ENCODE data around the gene MSH3. TPM values are rescaled to one million over a fixed set of nuclear protein-coding genes. Genes with fewer than 3 reads are reported as not detected.

Gene MSH3
- total RNA-seq, 2 experiments from 2014 or later = 23.2 to 23.6 TPM

- intact Hi-C loops (cut with micrococcal nuclease) = no loop called here
- Mint-ChIP-seq H3K9me3 (no peaks in the 10 kb centered on the region), H3K27me3 (no peaks in the 10 kb centered on the region), H3K36me3 (peaks cover 59% of the 10 kb centered on the region), H3K4me1 (ENCODE audit: low read depth) (peaks cover 16% of the 10 kb centered on the region), H3K27ac (no peak overlapping the region), H3K4me3 (no peak overlapping the region)
- ChIA-PET POLR2A (no interaction called here), CTCF (no interaction called here)
- no peak for DNase-seq
These were observed 7.7 kb downstream of the MSH3 start for GRCh38 chr5:80662108-80662507.

DNA sequence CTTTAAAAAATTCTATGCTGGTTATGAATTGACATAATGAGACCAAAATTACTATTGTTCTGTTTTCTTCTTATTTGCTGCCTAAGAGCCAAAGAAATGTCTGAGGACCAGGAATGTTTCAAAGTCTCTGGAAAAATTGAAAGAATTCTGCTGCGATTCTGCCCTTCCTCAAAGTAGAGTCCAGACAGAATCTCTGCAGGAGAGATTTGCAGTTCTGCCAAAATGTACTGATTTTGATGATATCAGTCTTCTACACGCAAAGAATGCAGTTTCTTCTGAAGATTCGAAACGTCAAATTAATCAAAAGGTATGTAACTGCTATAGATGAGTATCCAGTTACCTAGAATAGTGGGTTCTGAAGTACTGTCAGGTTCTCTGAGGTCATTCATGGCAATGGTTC is 10.6 kb downstream of the MSH3 start:
- POLR2A ChIA-PET = no interaction called here
- no peak for DNase-seq
- Mint-ChIP-seq H3K4me3 (no peak overlapping the region), H3K9me3 (no peaks in the 10 kb centered on the region), H3K4me1 (ENCODE audit: low read depth) (peaks cover 14% of the 10 kb centered on the region), H3K27me3 (no peaks in the 10 kb centered on the region), H3K27ac (no peak overlapping the region), H3K36me3 (peaks cover 38% of the 10 kb centered on the region)
- CTCF ChIA-PET = no interaction called here
- intact Hi-C loops (cut with micrococcal nuclease) = no loop called here

DNA sequence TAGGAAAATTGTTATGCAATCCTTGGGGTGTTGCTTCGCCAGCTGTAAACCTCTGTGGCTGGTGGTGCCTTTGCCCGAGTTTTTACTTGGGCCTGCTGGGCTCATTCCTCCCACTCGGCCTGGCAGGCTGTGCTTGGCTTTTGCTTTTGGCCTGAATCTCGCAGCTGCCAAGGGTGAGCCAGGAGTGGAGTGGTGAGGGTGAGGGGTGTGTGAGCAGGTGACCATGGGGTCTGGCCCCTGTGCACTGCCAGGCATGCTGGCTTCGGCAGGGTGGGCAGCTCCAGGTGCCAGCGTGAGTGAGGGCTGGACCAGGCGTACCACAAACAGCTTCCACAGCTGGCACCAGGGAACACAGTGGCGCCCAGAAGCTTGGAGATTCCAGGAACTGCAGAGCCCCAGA is 12.9 kb downstream of the MSH3 start:
- H3K4me1 Mint-ChIP-seq (ENCODE audit: low read depth) = peaks cover 14% of the 10 kb centered on the region
- H3K4me3 Mint-ChIP-seq = no peak overlapping the region
- POLR2A ChIA-PET = no interaction called here
- H3K27ac Mint-ChIP-seq = no peak overlapping the region
- peaks cover 29% of the 10 kb centered on the region for H3K36me3 Mint-ChIP-seq
- H3K9me3 Mint-ChIP-seq = no peaks in the 10 kb centered on the region
- CTCF ChIA-PET = no interaction called here
- no peaks in the 10 kb centered on the region for H3K27me3 Mint-ChIP-seq
- intact Hi-C loops (cut with micrococcal nuclease) = no loop called here
- DNase-seq = no peak

DNA sequence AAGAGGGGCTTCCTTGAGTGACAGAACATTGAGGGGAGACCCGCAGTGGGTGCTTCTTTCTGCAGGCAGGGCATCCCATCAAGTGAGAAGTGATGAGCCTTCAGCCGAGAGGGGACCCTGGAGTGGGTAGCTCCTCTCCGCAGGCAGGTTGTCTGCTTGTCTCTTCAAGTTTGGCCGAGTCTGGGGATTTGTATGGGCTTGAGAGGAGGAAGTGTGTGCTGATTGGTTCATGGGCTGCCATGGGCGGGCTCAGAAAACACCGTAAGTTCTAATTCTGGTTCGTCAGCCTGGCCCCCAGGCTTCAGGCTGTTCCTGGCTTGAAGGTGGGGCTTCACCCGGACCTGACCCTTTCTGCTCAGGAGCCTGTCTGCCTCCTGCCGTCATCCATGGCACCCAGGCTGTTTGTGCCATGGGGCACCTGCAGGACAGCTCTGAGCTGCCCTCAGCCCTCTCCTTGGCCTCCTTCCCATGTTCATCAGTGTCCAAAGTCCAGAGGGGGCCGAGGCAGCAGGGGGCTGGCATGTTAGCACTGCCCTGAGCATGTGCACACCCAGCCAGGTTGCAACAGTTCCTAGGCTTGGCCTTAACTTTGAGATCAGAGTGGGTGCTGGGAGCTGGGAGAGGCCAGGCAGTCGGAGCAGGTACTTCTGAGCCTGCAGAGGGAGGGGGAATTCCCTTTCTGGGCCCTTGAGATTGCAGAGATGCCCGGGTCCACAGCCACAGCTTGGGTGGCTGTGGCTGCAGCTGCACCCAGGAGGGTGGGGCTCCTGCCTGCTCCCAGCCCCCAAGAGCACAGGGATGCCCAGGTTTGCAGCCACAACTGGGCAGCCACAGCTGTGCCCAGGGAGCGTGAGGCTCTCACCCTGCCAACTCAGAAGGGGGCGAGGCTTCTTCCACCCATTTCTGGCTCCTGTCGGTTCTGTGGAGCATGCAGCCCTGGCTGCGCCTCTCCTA is 13.8 kb downstream of the MSH3 start:
- H3K4me3 Mint-ChIP-seq = no peak overlapping the region
- ChIA-PET POLR2A (no interaction called here), CTCF (interaction anchor here (1.2 to 2.4 kb wide), 3 partner anchors 13 to 187 kb away, joined by 3 to 12 read pairs (median 6); partner anchors contain the start of genes DHFR and MSH3)
- DNase-seq = no peak
- peaks cover 28% of the 10 kb centered on the region for H3K36me3 Mint-ChIP-seq
- no peaks in the 10 kb centered on the region for H3K9me3 Mint-ChIP-seq
- peaks cover 12% of the 10 kb centered on the region for H3K4me1 Mint-ChIP-seq (ENCODE audit: low read depth)
- no peaks in the 10 kb centered on the region for H3K27me3 Mint-ChIP-seq
- H3K27ac Mint-ChIP-seq = no peak overlapping the region
- intact Hi-C loops (cut with micrococcal nuclease) = no loop called here

- Mint-ChIP-seq H3K27ac (no peak overlapping the region), H3K36me3 (peaks cover 28% of the 10 kb centered on the region), H3K27me3 (no peaks in the 10 kb centered on the region), H3K4me3 (no peak overlapping the region), H3K9me3 (no peaks in the 10 kb centered on the region), H3K4me1 (ENCODE audit: low read depth) (no peaks in the 10 kb centered on the region)
- ChIA-PET POLR2A (no interaction called here), CTCF (interaction anchor here (0.7 to 2.8 kb wide), 20 partner anchors 9 to 844 kb away, joined by 3 to 17 read pairs (median 4); partner anchors contain the start of genes DHFR, FAM151B and MSH3)
- intact Hi-C loops (cut with micrococcal nuclease) = loop anchor here (1.0 to 10.0 kb wide), 4 partner anchors 17 to 577 kb away; no protein-coding TSS in a partner anchor
- DNase-seq = peak; percentile 78
These were observed 17.8 kb downstream of the MSH3 start for GRCh38 chr5:80672140-80672736.

- CTCF ChIA-PET = no interaction called here
- H3K4me3 Mint-ChIP-seq = no peak overlapping the region
- H3K9me3 Mint-ChIP-seq = no peaks in the 10 kb centered on the region
- POLR2A ChIA-PET = no interaction called here
- DNase-seq = no peak
- intact Hi-C loops (cut with micrococcal nuclease) = loop anchor here (10.0 kb wide), 1 partner anchor 582 kb away; no protein-coding TSS in a partner anchor
- no peaks in the 10 kb centered on the region for H3K4me1 Mint-ChIP-seq (ENCODE audit: low read depth)
- H3K27me3 Mint-ChIP-seq = no peaks in the 10 kb centered on the region
- no peak overlapping the region for H3K27ac Mint-ChIP-seq
- peaks cover 27% of the 10 kb centered on the region for H3K36me3 Mint-ChIP-seq
These were observed 22.3 kb downstream of the MSH3 start for GRCh38 chr5:80676706-80677105.

GRCh38 chr5:80686757-80687156 is 32.3 kb downstream of the MSH3 start:
- no peaks in the 10 kb centered on the region for H3K9me3 Mint-ChIP-seq
- POLR2A ChIA-PET = no interaction called here
- intact Hi-C loops (cut with micrococcal nuclease) = loop anchor here (2.0 kb wide), 3 partner anchors 422 to 508 kb away; no protein-coding TSS in a partner anchor
- H3K27ac Mint-ChIP-seq = no peak overlapping the region
- CTCF ChIA-PET = interaction anchor here (0.6 to 9.7 kb wide), 5 partner anchors 423 to 661 kb away, joined by 4 to 77 read pairs (median 7); no protein-coding TSS in a partner anchor
- H3K4me1 Mint-ChIP-seq (ENCODE audit: low read depth) = peaks cover 17% of the 10 kb centered on the region
- H3K4me3 Mint-ChIP-seq = no peak overlapping the region
- peaks cover 24% of the 10 kb centered on the region for H3K36me3 Mint-ChIP-seq
- H3K27me3 Mint-ChIP-seq = no peaks in the 10 kb centered on the region
- DNase-seq = no peak

- Mint-ChIP-seq H3K27me3 (no peaks in the 10 kb centered on the region), H3K4me3 (no peak overlapping the region), H3K27ac (no peak overlapping the region), H3K9me3 (no peaks in the 10 kb centered on the region), H3K4me1 (ENCODE audit: low read depth) (peaks cover 17% of the 10 kb centered on the region), H3K36me3 (peaks cover 11% of the 10 kb centered on the region)
- POLR2A ChIA-PET = no interaction called here
- no peak for DNase-seq
- CTCF ChIA-PET = interaction anchor here (0.8 to 9.7 kb wide), 6 partner anchors 17 to 507 kb away, joined by 3 to 77 read pairs (median 4); no protein-coding TSS in a partner anchor
- intact Hi-C loops (cut with micrococcal nuclease) = loop anchor here (2.0 kb wide), 1 partner anchor 66 kb away; no protein-coding TSS in a partner anchor
These were observed 34.4 kb downstream of the MSH3 start for GRCh38 chr5:80688648-80689420.

GRCh38 chr5:80689627-80690026 is 35.2 kb downstream of the MSH3 start:
- intact Hi-C loops (cut with micrococcal nuclease) = loop anchor here (2.0 kb wide), 1 partner anchor 65 kb away; no protein-coding TSS in a partner anchor
- peaks cover 17% of the 10 kb centered on the region for H3K4me1 Mint-ChIP-seq (ENCODE audit: low read depth)
- peaks cover 5% of the 10 kb centered on the region for H3K36me3 Mint-ChIP-seq
- DNase-seq = no peak
- H3K4me3 Mint-ChIP-seq = no peak overlapping the region
- ChIA-PET POLR2A (no interaction called here), CTCF (interaction anchor here (0.8 to 9.7 kb wide), 3 partner anchors 18 to 504 kb away, joined by 3 to 77 read pairs (median 4); no protein-coding TSS in a partner anchor)
- no peaks in the 10 kb centered on the region for H3K27me3 Mint-ChIP-seq
- no peaks in the 10 kb centered on the region for H3K9me3 Mint-ChIP-seq
- H3K27ac Mint-ChIP-seq = no peak overlapping the region

GRCh38 chr5:80695666-80696065 is 41.2 kb downstream of the MSH3 start:
- DNase-seq = no peak
- Mint-ChIP-seq H3K27me3 (no peaks in the 10 kb centered on the region), H3K36me3 (peaks cover 3% of the 10 kb centered on the region), H3K4me3 (no peak overlapping the region), H3K9me3 (no peaks in the 10 kb centered on the region), H3K4me1 (ENCODE audit: low read depth) (no peaks in the 10 kb centered on the region), H3K27ac (no peak overlapping the region)
- ChIA-PET CTCF (no interaction called here), POLR2A (no interaction called here)
- intact Hi-C loops (cut with micrococcal nuclease) = no loop called here

DNA sequence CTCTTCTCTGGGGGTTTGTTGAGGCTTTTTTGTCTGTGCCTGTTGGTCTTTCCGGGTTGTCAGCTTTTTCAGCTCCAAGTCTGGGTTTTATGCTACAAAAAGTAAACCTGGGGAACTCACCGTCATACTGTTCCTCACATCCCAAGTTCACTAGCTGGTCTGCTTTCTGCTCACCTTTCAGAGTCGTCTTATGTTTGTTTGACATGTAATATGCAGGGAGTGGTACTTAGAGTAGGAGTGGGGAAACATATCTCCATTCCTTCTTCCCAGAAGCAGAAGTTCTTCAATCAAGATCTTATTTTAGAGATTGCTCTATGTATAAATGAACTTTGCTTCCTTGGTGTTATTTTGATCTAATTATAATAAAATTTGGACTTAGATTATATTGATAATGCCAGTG is 42.0 kb downstream of the MSH3 start:
- Mint-ChIP-seq H3K9me3 (no peaks in the 10 kb centered on the region), H3K27me3 (no peaks in the 10 kb centered on the region), H3K4me1 (ENCODE audit: low read depth) (no peaks in the 10 kb centered on the region), H3K4me3 (no peak overlapping the region), H3K27ac (no peak overlapping the region), H3K36me3 (peaks cover 3% of the 10 kb centered on the region)
- no peak for DNase-seq
- intact Hi-C loops (cut with micrococcal nuclease) = no loop called here
- POLR2A ChIA-PET = no interaction called here
- CTCF ChIA-PET = no interaction called here

GRCh38 chr5:80697100-80697499 is 42.6 kb downstream of the MSH3 start:
- Mint-ChIP-seq H3K36me3 (peaks cover 4% of the 10 kb centered on the region), H3K27me3 (no peaks in the 10 kb centered on the region), H3K9me3 (no peaks in the 10 kb centered on the region), H3K4me1 (ENCODE audit: low read depth) (no peaks in the 10 kb centered on the region), H3K27ac (no peak overlapping the region), H3K4me3 (no peak overlapping the region)
- ChIA-PET POLR2A (no interaction called here), CTCF (no interaction called here)
- no peak for DNase-seq
- intact Hi-C loops (cut with micrococcal nuclease) = no loop called here
